Hippocampal formation (tissue), 2 donors: ENCODE results near the gene SLC1A6.
"Not testable (repeated sequence)": the region's sequence is repeated elsewhere in the genome, so short reads cannot be mapped to it uniquely, and the experiment has no call there.

ENCODE experiments used
- DNase-seq, 2 donors: peaks; one replicate each; lab custom pipeline; 2025; lab: John Stamatoyannopoulos, UW

Gene SLC1A6

DNA sequence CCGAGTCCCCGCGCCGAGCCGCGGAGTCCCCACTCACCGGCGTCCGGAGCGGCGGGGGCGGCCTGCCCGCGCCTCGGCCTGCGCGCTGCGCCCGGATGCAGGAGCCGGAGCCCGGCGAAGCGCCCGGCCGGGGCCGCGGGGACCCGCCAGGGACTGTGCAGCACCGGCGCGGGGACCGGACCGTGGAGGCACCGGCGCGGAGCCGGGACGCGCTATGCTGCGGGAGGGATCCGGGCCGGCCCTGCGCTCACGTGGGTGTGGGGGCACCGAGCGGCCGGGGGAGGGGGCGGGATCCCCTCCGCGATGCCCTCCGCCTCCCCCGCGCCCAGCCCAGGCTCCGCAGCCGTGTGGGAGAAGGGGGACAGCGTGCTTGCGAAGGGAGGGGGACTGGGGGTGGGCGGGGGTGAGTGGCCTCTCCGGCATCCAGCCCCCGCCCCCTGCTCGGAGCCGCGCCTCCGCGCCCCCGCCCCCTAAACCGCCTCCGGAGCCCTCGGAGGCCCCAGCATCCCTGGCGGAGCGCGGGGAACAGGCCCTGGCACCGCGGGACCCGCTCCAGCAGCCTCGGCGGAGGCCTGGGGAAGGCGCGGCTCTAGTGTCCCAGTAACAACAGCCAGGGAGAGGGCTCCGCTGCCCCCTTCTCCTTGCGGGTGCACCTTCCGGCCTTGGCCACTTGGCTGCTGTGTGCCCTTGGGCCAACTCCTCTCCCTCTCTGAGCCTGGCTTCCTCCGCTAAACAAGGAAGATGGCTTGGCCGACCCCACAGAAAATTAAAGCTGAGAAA is at the start of gene SLC1A6:
TSS of gene SLC1A6 (minus strand) at position 389 of the 780 bp plus-strand sequence. CDS start 6,954 bp downstream, outside the sequence.
- DNase-seq: no peak

DNA sequence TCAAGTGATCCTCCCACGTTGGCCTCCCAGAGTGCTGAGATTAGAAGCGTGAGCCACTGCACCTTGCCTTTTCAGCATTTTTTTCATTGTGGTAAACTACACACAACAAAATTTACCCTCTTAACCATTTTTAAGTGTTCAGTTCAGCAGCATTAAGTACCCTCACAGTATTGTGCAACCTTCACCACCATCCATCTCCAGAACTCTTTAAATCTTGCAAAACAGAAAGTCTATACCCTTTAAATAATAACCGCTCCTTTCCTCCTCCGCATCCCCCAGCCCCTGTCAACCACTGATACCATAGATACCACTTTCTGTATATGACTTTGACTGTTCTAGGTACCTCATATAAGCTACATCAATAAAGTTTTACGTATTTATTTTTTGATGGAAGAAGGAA is 48.8 kb upstream of the SLC1A6 start:
- DNase-seq: no peak

DNA sequence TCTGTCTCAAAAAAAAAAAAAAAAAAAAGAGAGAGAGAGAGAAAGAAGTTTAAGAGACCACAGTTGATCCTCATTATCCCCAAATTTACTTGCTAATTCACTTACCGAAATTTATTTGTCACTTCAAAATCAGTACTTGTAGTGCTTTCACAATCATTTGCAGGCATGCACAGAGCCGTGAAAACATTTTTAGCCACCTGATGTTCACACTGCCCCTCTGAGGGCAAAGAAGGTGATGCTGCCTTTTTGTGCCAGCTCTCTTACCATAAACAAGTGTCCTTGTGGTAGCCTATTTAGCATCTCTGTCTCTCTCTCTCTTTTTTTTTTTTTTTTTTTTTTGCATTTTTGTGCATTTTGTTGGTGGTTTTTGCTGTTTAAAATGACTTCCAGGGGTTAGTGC is 45.6 kb upstream of the SLC1A6 start:
- no peak for DNase-seq

DNA sequence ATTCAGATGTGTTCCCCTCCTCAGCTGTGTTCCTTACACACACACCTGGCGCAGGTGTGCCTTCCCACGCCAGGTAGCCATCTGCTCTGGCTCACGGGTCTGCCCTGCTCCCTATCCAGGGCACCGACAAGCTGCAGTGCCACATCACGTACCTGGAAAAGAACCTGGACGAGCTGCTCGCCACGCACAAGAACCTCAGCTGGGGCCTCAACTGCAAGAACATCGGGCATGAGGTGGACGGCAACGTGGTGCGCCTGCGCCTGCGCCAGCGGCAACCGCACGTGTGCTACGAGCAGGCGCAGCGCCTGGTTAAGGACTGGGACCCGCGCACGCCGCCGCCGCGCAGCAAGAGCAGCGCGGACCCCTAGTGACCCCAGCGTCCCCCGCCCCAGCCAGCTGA is 43.1 kb upstream of the SLC1A6 start:
- no peak for DNase-seq

DNA sequence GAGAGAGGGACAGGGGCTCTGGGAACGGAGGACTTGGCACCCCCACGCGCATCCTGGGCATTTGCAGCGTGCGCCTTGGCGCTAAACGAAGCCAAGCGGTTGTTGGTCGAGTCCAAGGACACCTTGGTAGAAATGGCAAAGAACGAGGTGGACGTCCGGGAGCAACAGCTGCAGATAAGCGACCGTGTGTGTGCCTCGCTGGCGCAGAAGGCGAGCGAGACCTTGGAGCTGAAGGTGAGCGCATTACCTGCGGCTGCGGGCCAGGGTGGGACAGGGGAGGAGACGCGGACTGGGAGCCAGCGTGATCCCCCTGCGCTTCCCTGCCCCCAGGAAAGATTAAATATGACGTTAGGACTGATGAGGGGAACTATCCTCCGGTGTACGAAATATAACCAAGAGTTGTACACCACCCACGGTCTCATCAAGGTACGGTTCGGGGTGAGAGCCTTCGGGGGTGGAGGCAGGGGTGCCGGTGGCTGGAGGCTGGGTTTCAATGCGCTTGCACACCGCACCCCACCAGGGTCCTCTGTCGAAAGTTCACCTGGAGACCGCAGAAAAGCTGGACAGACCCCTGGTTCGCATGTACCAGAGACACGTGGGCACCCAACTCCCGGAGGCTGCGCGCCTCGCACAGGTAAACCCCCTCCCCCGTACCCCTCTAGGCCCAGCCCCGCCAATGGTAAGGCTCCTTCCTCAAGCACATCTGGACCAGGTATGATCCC is 41.8 kb upstream of the SLC1A6 start:
- no peak for DNase-seq

DNA sequence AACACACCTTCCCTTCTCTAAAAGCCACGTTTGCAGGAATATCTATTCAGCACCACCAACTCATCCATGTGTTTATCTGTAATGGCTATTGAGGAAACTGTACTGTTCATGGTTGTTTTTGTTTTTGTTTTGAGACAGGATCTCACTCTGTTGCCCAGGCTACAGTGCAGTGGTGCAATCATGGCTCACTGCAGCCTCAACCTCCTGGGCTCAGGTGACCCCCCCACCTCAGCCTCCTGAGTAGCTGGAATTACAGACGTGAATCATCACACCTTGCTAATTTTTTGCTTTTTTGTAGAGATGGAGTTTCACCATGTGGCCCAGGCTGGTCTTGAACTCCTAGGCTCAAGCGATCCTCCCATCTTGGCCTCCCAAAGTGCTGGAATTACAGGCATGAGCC is 39.2 kb upstream of the SLC1A6 start:
- not testable (repeated sequence) for DNase-seq

DNA sequence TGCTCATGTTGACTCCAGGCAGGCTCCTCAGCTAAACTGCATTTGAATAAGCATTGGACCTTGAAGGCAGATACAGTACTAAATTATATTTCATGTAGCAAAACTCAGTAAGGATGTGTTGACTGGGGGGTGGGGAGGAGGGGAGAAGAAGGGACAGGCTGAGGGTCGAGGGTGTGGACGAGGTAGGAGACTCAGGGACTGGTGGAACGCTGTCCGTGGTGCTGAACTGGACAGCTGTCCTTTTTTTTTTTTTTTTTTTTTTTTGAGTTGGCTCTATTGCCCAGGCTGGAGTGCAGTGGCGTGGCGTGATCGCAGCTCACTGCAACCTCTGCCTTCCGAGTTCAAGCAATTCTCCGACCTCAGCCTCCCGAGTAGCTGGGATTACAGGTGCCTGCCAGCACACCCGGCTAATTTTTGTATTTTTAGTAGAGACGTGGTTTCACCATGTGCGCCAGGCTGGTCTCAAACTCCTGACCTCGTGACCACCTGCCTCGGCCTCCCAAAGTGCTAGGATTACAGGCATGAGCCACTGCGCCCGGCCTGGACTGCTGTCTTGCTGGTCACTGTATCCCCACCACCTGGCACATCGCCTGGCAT is 36.4 kb upstream of the SLC1A6 start:
- DNase-seq: no peak

DNA sequence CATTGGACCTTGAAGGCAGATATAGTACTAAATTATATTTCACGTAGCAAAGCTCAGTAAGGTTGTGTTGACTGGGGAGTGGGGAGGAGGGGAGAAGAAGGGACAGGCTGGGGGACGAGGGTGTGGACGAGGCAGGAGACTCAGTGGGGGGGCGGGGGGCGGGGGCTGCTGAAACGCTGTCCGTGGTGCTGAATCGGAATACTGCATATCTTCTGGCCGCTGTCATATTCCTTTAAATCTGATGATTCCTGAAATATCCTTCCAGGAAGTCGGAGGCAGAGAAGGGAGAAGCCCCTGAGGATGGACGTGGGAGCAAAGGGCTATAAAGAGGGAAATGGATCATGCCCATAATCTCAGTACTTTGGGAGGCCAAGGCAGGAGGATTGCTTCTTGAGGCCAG is 34.9 kb upstream of the SLC1A6 start:
- DNase-seq: no peak

DNA sequence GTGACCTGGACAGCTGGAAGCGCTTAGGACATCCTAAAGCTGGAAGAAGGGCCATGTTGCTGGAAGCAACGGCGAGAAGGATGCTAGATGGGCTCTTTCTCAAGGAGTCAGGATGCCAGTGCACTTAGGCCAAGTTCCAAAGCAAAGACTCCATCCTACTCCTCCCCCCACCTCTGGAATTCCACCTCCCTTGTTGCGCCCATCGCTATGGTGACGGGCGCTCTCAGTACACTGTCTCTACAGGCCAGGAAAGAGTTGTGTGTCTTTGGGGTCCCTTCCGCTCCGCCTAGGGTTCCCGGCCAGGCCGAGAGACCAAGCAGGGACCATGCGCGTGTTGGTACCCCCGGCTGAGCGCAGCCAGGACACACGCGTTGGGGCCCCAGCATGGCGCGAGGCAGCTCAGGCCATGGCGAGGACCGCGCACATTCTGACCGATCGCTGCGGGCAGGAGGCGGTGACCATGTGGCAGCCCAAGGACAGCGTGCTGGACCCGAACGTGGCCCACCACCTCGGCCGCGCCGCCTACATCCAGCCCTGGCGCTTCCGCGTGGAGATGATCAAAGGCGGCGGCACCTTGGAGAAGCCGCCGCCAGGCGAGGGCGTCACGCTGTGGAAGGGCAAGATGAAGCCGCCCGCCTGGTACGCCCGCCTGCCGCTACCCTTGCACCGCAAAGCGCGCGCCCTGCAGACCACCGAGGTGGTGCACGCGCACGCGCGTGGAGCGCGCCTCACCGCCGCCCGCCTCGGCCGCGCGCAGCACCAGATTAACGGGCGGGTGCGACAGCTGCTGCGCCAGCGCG is 31.0 kb upstream of the SLC1A6 start:
- DNase-seq: no peak

DNA sequence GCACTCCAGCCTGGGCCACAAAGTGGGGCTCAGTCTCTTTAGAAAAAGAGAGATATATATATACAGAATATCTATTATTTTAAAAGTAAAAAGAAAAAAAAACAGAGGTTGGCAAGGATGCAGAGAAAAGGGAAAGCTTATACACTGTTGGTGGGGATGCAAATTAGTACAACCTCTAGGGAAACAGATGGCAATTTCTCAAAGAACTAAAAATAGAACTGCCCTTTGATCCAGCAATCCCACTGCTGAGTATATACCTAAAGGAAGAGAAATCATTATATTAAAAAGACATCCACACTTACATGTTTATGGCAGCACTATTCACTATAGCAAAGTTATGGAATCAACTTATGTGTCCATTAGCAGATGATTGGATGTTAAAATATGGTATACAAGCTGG is 28.6 kb upstream of the SLC1A6 start:
- DNase-seq: no peak

DNA sequence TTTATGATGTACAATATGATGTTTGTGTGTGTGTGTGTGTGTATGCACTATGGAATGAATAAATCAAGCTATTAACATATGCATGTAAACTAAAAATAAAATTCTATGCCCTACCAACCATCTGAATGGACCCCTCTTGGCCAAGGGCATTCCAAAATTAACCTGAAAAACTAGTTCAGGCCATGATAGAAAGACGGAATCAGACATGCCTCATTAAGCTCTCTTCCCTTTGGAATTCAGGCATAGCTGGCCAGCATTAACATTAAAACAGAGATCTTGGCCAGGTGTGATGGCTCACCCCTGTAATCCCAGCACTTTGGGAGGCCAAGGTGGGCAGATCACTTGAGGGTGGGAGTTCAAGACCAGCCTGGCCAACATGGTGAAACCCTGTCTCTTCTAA is 18.3 kb upstream of the SLC1A6 start:
- no peak for DNase-seq

DNA sequence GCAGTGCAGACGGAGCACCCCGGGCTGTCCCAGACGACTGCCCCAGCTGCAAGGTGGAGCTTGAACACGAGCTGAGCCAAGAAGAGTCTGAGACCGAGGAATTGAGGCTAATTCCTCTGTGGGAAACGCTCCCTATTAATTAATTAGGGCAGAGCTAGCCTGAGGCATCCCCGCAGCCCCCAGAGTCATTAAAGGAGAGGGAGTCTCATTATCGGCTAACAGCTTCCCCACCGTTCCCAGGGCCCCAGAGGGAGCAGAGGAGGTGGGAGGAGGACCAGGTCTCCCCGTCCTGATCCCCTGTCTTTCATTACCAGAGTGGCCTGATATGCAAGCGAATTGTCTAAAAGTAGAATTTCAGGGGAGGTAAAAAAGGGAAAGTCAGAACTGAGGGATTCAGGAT is 13.1 kb upstream of the SLC1A6 start:
- no peak for DNase-seq

DNA sequence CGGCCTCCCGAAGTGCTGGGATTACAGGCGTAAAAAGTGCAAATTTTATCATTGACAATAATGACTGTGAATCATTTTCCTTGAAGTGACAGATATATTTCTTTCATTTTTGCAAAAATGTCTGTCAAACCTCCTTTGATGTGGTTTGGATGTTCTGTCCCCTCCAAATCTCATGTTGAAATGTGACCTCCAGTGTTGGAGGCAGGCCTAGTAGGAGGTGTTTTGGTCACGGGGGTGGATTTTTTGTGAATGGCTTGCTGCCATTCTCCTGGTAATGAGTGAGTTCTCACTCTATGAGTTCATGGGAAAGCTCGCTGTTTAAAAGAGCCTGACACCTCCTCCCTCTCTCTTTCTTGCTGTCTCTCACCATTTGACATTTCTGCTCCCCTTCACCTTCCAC is 5.5 kb upstream of the SLC1A6 start:
- no peak for DNase-seq

DNA sequence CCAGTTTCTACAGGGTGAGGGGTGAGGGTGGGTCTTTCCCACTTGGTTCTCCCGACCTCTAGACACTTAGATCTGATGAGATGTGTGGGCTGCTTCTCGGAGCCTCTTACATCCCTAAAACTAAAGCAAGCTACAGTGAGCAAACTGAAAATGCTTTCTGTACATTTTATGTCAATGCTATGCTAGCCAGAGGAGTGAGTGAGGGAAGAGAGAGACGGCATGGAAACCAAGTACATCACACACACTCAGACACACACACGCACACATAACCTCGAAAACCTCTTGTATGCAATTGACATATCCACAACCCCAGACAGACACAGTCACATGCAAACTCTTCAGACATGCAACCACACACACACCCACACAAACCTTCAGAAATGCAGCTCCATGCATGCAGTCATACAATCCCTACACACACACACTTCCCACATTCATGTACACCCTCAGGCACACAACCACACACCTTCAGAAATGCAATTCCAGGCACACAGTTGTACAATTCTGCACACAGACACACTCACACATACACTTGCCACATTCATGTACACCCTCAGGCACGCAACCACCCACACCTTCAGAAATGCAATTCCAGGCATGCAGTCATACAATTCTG is 1.4 kb downstream of the SLC1A6 start:
- no peak for DNase-seq

DNA sequence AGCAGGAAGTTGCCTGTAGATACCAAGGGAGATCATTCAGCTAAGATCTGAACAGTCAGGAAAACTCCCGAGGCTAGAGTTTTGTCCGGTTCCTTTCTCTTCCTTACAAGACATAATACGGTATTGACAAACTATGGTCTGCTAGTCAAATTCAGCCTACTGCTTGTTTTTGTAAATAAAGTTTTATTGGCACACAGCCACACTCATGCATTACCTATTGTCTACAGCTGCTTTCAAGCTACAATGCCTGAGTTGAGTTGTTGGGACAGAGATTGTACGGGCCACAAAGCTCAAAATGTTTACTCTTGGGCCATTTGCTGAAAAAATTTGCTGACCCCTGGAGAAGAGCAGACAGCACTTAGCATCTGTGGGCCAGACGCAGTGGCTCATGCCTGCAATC is 2.5 kb downstream of the SLC1A6 start:
- no peak for DNase-seq

DNA sequence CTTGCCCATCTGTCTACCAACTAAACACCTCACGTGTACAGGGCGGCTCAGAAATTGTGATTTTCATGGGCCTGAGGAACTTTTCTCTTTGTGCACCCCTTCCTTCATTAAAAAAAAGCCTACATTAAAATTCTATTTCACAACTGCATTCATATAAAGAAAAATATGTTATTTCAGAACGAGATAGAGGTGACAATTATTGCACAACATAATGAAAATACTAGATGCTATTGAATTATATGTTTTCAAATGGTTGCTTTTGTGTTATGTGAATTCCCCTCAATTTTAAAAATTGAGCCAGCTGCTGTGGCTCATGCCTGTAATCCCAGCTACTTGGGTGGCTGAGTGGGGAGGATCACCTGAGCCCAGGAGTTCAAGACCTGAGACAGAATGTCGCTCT is 5.2 kb downstream of the SLC1A6 start:
- no peak for DNase-seq

DNA sequence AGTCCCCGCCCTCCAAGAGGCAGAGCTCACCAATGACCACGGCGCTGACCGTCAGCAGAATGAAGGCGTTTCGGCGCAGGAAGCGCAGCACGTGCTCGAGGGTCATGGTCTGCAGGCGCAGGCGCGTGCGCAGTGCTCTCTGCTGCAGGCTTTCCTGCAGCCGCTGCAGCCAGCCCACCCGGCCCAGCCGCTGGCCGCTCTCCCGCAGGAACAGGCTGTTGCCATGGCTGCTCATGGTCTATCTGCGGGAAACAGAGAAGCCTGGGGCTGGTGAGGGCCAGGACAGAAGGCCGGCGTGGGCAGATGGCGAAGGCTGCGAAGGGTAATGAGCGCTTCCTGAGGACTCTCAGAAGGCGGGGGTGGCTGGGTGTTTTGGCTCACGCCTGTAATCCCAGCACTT is 7.0 kb downstream of the SLC1A6 start:
- DNase-seq: no peak

DNA sequence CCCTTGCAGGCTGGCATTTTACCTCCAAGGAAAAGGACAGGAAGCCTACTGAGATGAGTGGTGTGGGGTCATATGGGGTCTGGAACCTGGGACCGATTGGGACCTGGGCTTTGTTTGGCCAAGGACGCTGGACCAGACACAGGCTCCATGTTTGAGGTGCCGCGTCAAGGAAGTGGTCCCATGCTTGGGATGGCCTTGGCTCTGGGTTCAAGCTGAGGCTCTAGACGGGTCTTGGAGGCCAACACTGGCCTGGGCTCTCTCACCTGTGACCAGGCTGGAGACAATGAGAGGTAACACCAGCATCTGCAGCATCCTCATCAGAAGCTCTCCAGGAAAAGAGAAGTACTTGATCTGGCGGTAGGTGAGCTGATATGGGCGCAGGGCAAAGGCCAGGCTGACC is 8.2 kb downstream of the SLC1A6 start:
- no peak for DNase-seq

DNA sequence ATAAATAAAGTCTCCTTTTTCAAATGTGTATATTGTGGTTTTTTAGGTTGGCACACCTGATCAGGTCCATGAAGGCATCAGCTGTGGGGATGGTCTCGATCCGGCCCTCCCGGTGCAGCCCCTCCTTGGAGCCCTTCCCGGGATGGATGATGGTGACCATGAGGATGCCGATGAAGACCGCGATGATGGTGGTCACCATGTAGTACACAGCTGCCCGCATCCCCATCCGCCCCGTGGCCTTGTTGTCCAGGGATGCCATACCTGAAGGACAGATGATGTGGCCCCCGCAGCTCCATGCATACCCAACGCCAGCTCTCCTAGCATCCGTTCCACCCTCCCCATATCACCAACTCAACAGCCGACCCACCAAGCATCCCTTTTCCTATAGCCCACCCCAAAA is 11.4 kb downstream of the SLC1A6 start:
- no peak for DNase-seq

DNA sequence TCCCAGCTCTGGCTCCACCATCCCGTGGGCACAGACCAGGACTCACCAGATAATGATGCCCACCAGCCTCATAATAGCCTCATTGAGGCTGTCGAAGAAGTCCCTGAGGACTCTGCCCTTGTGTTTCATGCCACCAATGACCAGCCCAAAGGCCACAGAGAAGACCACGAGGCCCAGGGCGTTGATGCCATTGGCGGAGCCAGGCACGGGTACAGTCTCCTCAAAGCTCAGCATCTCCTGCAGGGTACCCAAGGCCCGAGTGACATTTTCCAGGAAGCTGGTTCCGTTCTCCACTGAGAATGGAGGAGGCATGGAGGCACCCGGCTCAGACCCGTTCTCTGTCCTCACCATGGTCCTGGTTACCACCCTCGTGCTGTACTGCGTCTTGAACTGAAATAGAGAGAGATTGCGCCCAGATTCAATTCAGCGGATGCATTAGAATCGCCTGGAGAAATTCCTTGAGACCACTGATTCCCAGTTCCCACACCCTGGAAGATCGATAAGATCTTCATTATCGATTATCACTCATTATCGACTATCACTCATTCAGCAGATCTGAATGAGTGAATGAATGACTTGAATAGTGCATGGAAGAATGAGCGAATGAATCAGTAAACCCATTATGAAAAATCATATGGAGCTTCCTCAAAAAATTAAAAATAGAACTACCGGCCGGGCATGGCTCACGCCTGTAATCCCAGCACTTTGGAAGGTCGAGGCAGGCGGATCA is 17.5 kb downstream of the SLC1A6 start:
- DNase-seq: no peak

DNA sequence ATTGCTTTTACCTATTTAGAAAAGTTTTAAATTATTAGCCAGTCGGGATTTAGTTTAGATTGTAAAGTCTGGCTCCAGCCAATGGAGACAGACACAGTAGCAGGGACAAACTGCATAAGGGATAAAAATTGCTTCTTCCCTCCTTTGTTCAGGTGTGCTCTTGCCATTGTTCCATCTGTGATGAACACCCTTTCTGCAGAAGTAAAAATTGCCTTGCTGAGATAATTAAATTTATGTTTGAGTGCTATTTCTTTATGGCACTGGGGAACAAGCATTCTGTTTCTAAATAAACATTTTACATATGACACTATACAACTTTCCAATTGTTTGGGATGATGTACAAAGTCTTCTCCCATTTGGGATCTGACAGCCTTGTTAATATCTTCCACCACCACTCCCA is 20.4 kb downstream of the SLC1A6 start:
- no peak for DNase-seq
